Activated CD4-positive, alpha-beta T cell treated with anti-CD3 and anti-CD28 coated beads for 48 hours (primary cell): Measurements from ENCODE around the gene SH3GLB2.
"Not testable (repeated sequence)": the region's sequence is repeated elsewhere in the genome, so short reads cannot be mapped to it uniquely, and the experiment has no call there.

Experiments used
- DNase-seq: peaks from one replicate; pipeline ENCODE4 v3.0.0-alpha.2; 2020

The SH3GLB2 gene

GRCh38 chr9:129013674-129014073 is 14.5 kb downstream of the SH3GLB2 start:
- no peak for DNase-seq

- DNase-seq, result no peak
Observed at GRCh38 chr9:129012893-129013448, 15.2 kb downstream of the SH3GLB2 start.

GRCh38 chr9:129012343-129012742 is 15.8 kb downstream of the SH3GLB2 start:
- no peak for DNase-seq

GRCh38 chr9:129011761-129012181 is 16.4 kb downstream of the SH3GLB2 start:
- no peak for DNase-seq

GRCh38 chr9:129011170-129011569 is 17.0 kb downstream of the SH3GLB2 start:
- DNase-seq, result no peak

- no peak for DNase-seq
Observed at GRCh38 chr9:129010267-129010975, 17.7 kb downstream of the SH3GLB2 start.

GRCh38 chr9:129009584-129010141 is 18.5 kb downstream of the SH3GLB2 start:
- DNase-seq, result no peak

GRCh38 chr9:129008986-129009583 is 19.0 kb downstream of the SH3GLB2 start:
- no peak for DNase-seq

GRCh38 chr9:129008469-129008965 is 19.6 kb downstream of the SH3GLB2 start:
- DNase-seq, result no peak

GRCh38 chr9:129007766-129008468 is 20.2 kb downstream of the SH3GLB2 start:
- no peak for DNase-seq

- no peak for DNase-seq
Observed at GRCh38 chr9:129007035-129007765, 20.9 kb downstream of the SH3GLB2 start.

- DNase-seq, result peak; percentile 65
Observed at GRCh38 chr9:129006328-129007034, 21.6 kb downstream of the SH3GLB2 start.

GRCh38 chr9:129005336-129005997 is 22.7 kb downstream of the SH3GLB2 start:
- no peak for DNase-seq

- not testable (repeated sequence) for DNase-seq
Observed at GRCh38 chr9:129004173-129004572, 24.0 kb downstream of the SH3GLB2 start.

GRCh38 chr9:129002992-129003391 is 25.1 kb downstream of the SH3GLB2 start:
- no peak for DNase-seq

GRCh38 chr9:129001504-129002325 is 26.4 kb downstream of the SH3GLB2 start:
- DNase-seq, result no peak

GRCh38 chr9:128999581-129000206 is 28.4 kb downstream of the SH3GLB2 start:
- DNase-seq, result no peak

- DNase-seq, result no peak
Observed at GRCh38 chr9:128998462-128998861, 29.7 kb downstream of the SH3GLB2 start.

GRCh38 chr9:128995791-128996190 is 32.3 kb downstream of the SH3GLB2 start:
- no peak for DNase-seq

- no peak for DNase-seq
Observed at GRCh38 chr9:128992995-128993394, 35.1 kb downstream of the SH3GLB2 start.
